OCI-M2 (cell line): ENCODE results near the gene KCNS1.
"Not testable (repeated sequence)": the region's sequence is repeated elsewhere in the genome, so short reads cannot be mapped to it uniquely, and the experiment has no call there.

Experiments used
- DNase-seq: peaks from one replicate; lab custom pipeline; 2025; ENCODE audit not compliant: unreplicated experiment; lab: John Stamatoyannopoulos, UW

The KCNS1 gene

DNA sequence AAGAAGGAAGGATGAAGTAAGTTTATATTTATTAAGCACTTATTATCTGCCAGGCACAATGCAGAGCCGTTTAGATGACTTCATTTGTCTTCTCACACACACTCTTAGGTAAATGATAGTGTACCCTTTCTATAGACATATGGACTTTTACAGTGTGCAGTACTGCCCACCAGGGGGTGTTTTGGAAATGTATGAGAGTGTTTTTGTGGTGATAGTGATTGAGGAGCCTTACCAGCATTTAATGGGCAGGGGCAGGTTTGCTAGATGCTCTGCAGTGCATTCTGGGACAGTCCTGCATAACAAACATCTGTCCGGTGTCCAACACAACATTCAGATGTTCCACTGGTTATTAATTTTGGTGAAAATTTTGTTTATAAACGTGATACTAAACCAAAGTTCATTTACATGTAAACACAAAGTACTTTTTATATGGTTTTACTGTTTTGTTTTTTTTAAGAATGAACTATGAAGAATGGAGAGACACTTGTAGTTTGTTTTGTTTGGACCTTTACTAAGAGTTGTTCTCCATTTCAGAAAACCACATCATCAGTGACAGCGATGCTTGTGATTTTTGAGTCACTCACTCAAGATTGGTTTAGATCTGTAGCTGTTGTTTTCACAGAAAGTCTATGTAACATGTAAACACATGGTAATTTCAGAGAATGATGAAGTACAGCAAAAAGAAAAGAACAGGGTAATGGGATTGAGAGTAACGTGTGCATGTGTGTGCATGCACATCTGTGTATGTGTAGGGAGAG lies 19.9 kb downstream of the KCNS1 start:
- no peak for DNase-seq

DNA sequence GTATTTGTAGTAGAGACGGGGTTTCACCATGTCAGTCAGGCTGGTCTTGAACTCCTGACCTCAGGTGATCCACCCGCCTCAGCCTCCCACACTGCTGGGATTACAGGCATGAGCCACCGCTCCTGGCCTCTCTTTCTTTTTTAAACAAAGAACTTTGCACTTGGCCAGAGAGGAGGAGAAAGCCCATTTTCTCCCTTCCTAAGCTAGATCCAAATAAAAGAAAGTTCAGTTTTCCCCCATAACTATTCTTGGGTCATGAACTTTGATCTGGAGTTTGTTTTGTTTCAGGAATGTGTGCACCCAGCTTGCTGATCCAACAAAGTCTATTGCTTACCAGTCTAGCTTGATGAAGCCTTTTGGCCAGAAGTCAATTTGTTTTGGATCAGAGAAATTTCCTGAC lies 23.4 kb downstream of the KCNS1 start:
- DNase-seq, result no peak

DNA sequence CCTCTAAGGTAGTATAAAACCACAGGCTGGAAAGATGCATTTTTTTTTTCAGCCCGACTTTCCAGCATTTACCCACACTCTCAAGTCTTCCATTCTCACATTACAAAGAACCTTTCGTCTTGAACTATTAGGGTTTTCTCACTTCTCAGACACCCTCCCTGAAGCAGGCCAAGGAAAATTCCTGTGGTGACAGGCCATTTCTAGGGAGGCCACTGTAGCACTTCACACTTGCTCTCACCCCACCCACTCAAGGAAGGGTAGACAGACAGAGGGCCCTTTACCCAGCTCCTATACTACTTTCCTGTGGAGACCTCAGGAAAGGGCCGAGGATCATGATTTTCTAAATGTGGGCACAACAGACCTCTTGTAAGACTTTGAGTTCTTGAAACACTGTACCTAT lies 27.7 kb downstream of the KCNS1 start:
- no peak for DNase-seq

GRCh38 chr20:45072066-45072465 lies 28.9 kb downstream of the KCNS1 start:
- DNase-seq, result no peak

DNA sequence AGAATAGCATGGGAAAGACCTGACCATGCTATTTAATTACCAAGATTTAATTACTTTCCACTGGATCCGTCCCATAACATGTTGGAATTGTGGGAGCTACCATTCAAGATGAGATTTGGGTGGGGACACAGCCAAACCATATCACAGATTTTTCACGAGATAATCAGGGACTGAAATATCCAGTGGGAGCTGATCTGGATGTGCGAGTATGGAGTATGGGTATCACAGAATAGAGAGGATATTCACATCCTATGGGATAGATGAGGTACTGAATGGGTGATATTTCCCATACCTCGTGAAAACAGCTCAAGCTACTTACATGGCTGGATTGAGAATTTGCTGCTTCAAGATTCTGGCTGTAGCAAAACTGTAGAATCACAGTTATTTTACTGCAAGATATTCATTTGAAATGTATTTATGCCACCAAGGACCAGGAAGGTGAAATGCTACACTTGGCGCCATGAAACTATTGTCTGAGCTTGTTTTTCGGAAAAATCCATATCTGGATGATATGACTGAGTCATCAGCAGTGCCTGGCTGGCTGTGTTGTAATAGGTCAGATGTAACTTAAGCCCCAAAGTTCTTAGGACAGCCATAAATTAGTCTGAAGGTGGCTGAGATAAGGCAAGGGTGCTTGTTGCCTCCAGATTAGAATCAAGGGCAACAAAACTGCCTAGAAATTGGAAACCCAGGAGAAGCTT lies 29.8 kb downstream of the KCNS1 start:
- no peak for DNase-seq

DNA sequence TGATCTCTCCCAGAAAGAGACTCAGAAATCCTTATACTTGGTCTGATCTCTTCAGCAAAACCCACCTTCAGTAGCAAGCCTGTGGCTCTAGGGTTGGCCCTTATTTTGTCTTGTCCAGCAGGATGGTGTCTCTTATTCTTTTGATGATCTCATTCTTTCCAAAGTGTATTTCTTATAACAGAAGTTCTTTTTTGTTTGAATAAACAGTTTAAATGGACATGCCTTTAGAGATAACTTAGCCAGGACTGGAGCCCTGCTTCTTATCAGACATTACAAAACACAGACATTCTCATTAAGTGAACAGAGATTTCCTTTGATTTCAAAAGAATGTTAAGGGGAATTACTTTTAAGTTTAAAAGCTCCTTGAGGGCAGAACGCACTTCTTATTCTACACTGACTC lies 31.7 kb downstream of the KCNS1 start:
- no peak for DNase-seq

GRCh38 chr20:45067558-45067957 lies 33.4 kb downstream of the KCNS1 start:
- no peak for DNase-seq

GRCh38 chr20:45067087-45067486 lies 33.8 kb downstream of the KCNS1 start:
- no peak for DNase-seq

- DNase-seq, result no peak
Measured at GRCh38 chr20:45066372-45066771, 34.6 kb downstream of the KCNS1 start.

DNA sequence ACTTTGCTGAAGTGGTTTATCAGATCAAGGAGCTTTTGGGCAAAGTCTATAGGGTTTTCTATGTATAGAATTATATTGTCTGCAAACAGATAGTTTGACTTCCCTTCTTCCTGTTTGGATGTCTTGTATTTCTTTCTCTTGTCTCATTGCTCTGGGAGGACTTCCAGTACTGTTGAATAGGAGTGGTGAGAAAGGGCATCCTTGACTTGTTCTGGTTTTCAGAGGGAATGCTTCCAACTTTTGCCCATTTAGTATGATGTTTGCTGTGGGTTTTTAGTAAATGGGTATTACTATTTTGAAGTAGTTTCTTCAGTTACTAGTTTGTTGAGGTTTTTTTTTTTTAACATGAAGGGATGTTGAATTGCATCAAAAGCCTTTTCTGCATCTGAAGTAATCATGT lies 36.1 kb downstream of the KCNS1 start:
- no peak for DNase-seq

DNA sequence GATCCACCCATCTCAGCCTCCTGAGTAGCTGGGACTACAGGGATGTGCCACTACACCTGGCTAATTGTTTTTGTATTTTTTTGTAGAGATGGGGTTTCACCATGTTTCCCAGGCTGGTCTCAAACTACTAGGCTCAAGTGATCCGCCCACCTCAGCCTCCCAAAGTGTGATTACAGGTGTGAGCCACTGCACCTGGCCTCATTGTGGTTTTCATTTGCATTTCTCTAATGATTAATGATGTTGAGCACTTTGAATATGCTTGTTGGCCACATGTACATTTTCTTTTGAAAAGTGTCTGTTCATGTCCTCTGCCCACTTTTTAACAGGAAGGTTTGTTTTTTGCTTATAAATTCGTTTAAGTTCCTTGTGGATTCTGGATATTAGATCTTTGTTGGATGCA lies 37.8 kb downstream of the KCNS1 start:
- not testable (repeated sequence) for DNase-seq

DNA sequence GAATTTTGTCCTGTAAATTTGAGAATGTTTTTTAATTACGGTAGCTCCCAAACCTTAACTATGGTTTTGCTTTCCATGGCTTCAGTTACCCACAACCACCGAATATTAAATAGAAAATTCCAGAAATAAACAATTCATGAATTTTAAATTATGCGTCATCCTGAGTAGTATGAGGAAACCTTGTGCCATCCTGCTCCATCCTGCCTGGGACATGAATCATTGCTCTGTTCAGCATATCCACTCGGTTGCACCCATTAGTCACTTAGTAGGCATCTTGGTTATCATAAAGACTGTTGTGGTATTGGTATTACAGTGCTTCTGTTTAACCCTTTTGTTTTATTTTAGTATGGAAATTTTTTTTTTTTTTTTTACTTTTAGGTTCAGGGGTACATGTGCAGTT lies 39.7 kb downstream of the KCNS1 start:
- DNase-seq, result no peak

DNA sequence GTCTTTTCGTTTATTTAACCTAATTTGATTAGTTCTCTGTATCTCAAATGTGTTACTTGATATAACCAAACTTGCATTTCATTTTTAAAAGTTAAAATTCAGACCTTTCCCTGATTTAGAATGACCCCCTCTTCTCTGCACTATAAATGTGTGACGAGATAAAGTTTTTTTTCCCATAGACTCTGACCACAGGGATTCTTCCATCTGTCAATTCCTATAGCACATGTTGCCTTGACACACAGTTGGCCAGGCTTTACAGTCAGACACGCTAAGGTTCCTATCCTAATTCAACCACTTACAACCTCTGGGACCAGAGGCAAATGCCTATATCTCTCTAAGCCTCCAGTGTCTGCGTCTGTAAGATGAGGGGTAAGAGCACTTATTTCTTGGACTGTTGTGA lies 40.6 kb downstream of the KCNS1 start:
- no peak for DNase-seq

GRCh38 chr20:45059022-45059728 lies 41.8 kb downstream of the KCNS1 start:
- DNase-seq, result no peak

GRCh38 chr20:45058168-45058850 lies 42.6 kb downstream of the KCNS1 start:
- no peak for DNase-seq

- no peak for DNase-seq
Measured at GRCh38 chr20:45056473-45057173, 44.3 kb downstream of the KCNS1 start.

DNA sequence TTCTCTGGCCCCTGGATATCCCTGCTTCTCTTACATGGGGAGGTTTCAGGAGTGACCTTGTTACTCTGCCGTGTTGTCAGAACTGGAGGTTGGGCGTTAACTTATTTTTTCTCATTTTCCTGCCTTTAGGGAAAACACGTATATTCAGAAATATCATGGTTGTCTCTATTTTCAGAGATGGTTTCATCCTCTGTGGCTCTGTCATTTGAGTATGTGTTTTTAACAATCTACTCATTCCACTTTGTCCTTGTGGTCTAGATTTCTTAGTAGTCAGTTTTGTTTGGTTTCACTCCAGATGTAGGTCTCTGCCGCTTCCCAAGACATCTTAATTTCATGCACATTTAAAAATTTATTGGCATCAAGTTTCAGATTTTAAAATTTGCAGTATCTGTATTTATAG lies 45.9 kb downstream of the KCNS1 start:
- DNase-seq, result no peak

DNA sequence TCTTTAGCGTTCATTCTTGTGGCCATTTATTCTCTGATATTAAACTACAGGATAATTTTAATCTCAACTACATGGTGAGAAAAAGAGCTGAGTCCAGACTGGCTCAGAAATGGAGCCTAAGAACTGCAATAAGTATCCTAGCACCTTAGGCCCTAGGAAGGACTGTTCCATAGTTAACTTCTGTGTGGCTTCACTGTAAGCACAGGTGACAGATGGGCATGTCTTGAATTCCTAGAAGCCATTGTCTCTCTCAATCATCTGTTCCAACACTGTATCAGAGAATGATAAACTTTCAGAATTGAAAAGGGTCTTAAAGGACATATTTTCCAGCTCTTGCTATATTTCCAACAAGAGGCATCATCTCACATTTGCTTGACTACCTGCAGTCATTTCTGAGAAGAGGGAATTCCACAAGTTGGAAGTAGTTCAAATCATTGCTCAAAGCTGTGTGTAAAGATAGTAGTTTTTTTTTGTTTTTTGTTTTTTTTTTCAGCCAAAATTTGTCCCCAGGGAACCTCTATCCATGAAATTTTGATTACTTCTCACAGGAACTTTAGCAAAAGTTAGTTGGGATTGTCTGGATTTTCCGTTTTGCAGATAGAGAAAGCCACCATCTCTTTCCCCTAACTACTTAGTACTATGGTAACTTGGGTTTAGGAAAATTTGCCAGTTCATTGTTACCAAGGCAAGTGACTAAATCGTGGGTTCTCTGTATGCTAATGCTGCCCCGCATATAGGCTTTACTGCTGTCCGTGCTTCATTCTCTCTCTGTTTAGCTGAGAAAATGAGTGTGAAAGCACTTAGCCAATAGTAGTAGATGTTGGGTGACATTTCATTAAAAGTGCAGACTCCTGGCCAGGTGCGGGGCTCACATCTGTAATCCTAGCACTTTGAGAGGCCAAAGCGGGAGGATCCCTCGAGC lies 47.2 kb downstream of the KCNS1 start:
- DNase-seq, result no peak

- DNase-seq, result no peak
Measured at GRCh38 chr20:45052698-45053429, 48.1 kb downstream of the KCNS1 start.
